ENCODE results near the gene PRRT1. TPM values are rescaled to one million over a fixed set of nuclear protein-coding genes. Genes with fewer than 3 reads are reported as not detected.
"Not testable (repeated sequence)": the region's sequence is repeated elsewhere in the genome, so short reads cannot be mapped to it uniquely, and the experiment has no call there.

The PRRT1 gene
- total and polyA plus RNA-seq, 3 experiments from 2014 or later: 0.35 to 0.72 (median 0.55) TPM

- H3K36me3 ChIP-seq (ENCODE audit: insufficient read depth, low read length): peaks cover 35% of the 10 kb centered on the region
- Mint-ChIP-seq H3K27me3 (peaks cover 0 to 1% of the 10 kb centered on the region in 2 donors), H3K36me3 (peaks cover 12 to 82% (median 20%) of the 10 kb centered on the region in 3 donors), H3K27ac (peak overlapping the region; percentile 84 to 99 (median 96)), H3K4me3 (peak overlapping the region; percentile 49 to 89 (median 71)), H3K9me3 (no peaks in the 10 kb centered on the region), H3K4me1 (peaks cover 37 to 64% (median 39%) of the 10 kb centered on the region in 3 donors)
- peaks cover 36% of the 10 kb centered on the region for H3K4me1 ChIP-seq (ENCODE audit: insufficient read depth, low read length)
- H3K27ac ChIP-seq (ENCODE audit: low read depth, low read length): peak overlapping the region; percentile 38
- DNase-seq: peak in 1 of 5 donors; percentile 43
- ChIA-PET CTCF (no interaction called here), POLR2A (no interaction called here)
- no peaks in the 10 kb centered on the region for H3K27me3 ChIP-seq (ENCODE audit: insufficient read depth, low read length, poor library complexity, severe bottlenecking)
- H3K9me3 ChIP-seq (ENCODE audit: low read length): no peaks in the 10 kb centered on the region
- H3K4me3 ChIP-seq (ENCODE audit: low read length): no peak overlapping the region
These were observed 35.4 kb upstream of the PRRT1 start for GRCh38 chr6:32187009-32187709.

- H3K27me3 Mint-ChIP-seq; H3K9me3 ChIP-seq (ENCODE audit: low read length); H3K27me3 ChIP-seq (ENCODE audit: insufficient read depth, low read length, poor library complexity, severe bottlenecking); H3K4me3 ChIP-seq (ENCODE audit: low read length); CTCF ChIA-PET; H3K9me3 Mint-ChIP-seq: not testable (repeated sequence)
- peak overlapping the region; percentile 84 to 99 (median 96) for H3K27ac Mint-ChIP-seq
- Histone ChIP-seq H3K4me1 (ENCODE audit: insufficient read depth, low read length) (peaks cover 37% of the 10 kb centered on the region), H3K36me3 (ENCODE audit: insufficient read depth, low read length) (peaks cover 33% of the 10 kb centered on the region), H3K27ac (ENCODE audit: low read depth, low read length) (peak overlapping the region; percentile 38)
- peaks cover 9 to 81% (median 20%) of the 10 kb centered on the region in 3 donors for H3K36me3 Mint-ChIP-seq
- H3K4me1 Mint-ChIP-seq: peaks cover 37 to 60% (median 41%) of the 10 kb centered on the region in 3 donors
- POLR2A ChIA-PET: interaction anchor here (0.7 kb wide), 1 partner anchor 682 kb away, joined by 7 read pairs; no protein-coding TSS in a partner anchor
- peak in 1 of 5 donors; percentile 40 for DNase-seq
- H3K4me3 Mint-ChIP-seq: peak overlapping the region; percentile 49 to 89 (median 71)
These were observed 34.6 kb upstream of the PRRT1 start for GRCh38 chr6:32186151-32186840.

GRCh38 chr6:32185681-32186131 lies 34.0 kb upstream of the PRRT1 start:
- Mint-ChIP-seq H3K4me3 (peak overlapping the region in 6 of 7 donors; percentile 13 to 80 (median 45)), H3K4me1 (peaks cover 36 to 59% (median 47%) of the 10 kb centered on the region in 3 donors), H3K36me3 (peaks cover 5 to 82% (median 22%) of the 10 kb centered on the region in 3 donors), H3K27ac (peak overlapping the region; percentile 84 to 99 (median 96))
- POLR2A ChIA-PET: interaction anchor here (0.6 to 1.0 kb wide), 5 partner anchors 10 to 708 kb away, joined by 3 to 7 read pairs (median 6); no protein-coding TSS in a partner anchor
- Histone ChIP-seq H3K4me1 (ENCODE audit: insufficient read depth, low read length) (peaks cover 43% of the 10 kb centered on the region), H3K27ac (ENCODE audit: low read depth, low read length) (peak overlapping the region; percentile 31), H3K36me3 (ENCODE audit: insufficient read depth, low read length) (peaks cover 30% of the 10 kb centered on the region)
- H3K9me3 ChIP-seq (ENCODE audit: low read length); H3K27me3 Mint-ChIP-seq; H3K27me3 ChIP-seq (ENCODE audit: insufficient read depth, low read length, poor library complexity, severe bottlenecking); H3K9me3 Mint-ChIP-seq; H3K4me3 ChIP-seq (ENCODE audit: low read length); CTCF ChIA-PET: not testable (repeated sequence)
- DNase-seq: peak in 4 of 5 donors; percentile 29 to 69 (median 54)

GRCh38 chr6:32184084-32184640 lies 32.4 kb upstream of the PRRT1 start, which contains the start of gene AGER:
Gene AGER (minus strand): TSS chr6:32184253. CDS start chr6:32184222, 31 bp downstream.
- H3K4me3 ChIP-seq (ENCODE audit: low read length): no peak within 1 kb of the TSS
- H3K36me3 ChIP-seq (ENCODE audit: insufficient read depth, low read length): peaks cover 30% of the 10 kb centered on the region
- H3K27me3 ChIP-seq (ENCODE audit: insufficient read depth, low read length, poor library complexity, severe bottlenecking): no peaks in the 10 kb centered on the region
- peak in 1 of 5 donors; percentile 45 for DNase-seq
- peaks cover 9 to 87% (median 29%) of the 10 kb centered on the region in 3 donors for H3K36me3 Mint-ChIP-seq
- POLR2A ChIA-PET: no interaction called here
- peaks cover 55% of the 10 kb centered on the region for H3K4me1 ChIP-seq (ENCODE audit: insufficient read depth, low read length)
- no peaks in the 10 kb centered on the region for H3K9me3 Mint-ChIP-seq
- CTCF ChIA-PET: no interaction called here
- peaks cover 45 to 67% (median 61%) of the 10 kb centered on the region in 3 donors for H3K4me1 Mint-ChIP-seq
- H3K9me3 ChIP-seq (ENCODE audit: low read length): no peaks in the 10 kb centered on the region
- H3K27ac Mint-ChIP-seq: peak within 1 kb of the TSS in 6 of 8 donors; percentile 29 to 98 (median 67)
- peaks cover 0 to 1% of the 10 kb centered on the region in 2 donors for H3K27me3 Mint-ChIP-seq
- peak within 1 kb of the TSS; percentile 12 for H3K27ac ChIP-seq (ENCODE audit: low read depth, low read length)
- H3K4me3 Mint-ChIP-seq: no peak within 1 kb of the TSS

- Mint-ChIP-seq H3K4me3 (no peak overlapping the region), H3K27ac (peak overlapping the region in 3 of 8 donors; percentile 11 to 91 (median 20)), H3K9me3 (no peaks in the 10 kb centered on the region), H3K27me3 (peaks cover 0 to 1% of the 10 kb centered on the region in 2 donors), H3K36me3 (peaks cover 9 to 87% (median 31%) of the 10 kb centered on the region in 3 donors), H3K4me1 (peaks cover 45 to 67% (median 61%) of the 10 kb centered on the region in 3 donors)
- H3K4me3 ChIP-seq (ENCODE audit: low read length): no peak overlapping the region
- peaks cover 30% of the 10 kb centered on the region for H3K36me3 ChIP-seq (ENCODE audit: insufficient read depth, low read length)
- ChIA-PET POLR2A (interaction anchor here (1.1 kb wide), 1 partner anchor 9 kb away, joined by 4 read pairs; the partner anchor contains the start of gene GPSM3), CTCF (interaction anchor here (1.0 kb wide), 1 partner anchor 12 kb away, joined by 4 read pairs; no protein-coding TSS in a partner anchor)
- peaks cover 53% of the 10 kb centered on the region for H3K4me1 ChIP-seq (ENCODE audit: insufficient read depth, low read length)
- no peaks in the 10 kb centered on the region for H3K27me3 ChIP-seq (ENCODE audit: insufficient read depth, low read length, poor library complexity, severe bottlenecking)
- peak in 1 of 5 donors; percentile 33 for DNase-seq
- peak overlapping the region; percentile 12 for H3K27ac ChIP-seq (ENCODE audit: low read depth, low read length)
- no peaks in the 10 kb centered on the region for H3K9me3 ChIP-seq (ENCODE audit: low read length)
These were observed 31.8 kb upstream of the PRRT1 start for GRCh38 chr6:32183483-32184083.

GRCh38 chr6:32183030-32183429 lies 31.3 kb upstream of the PRRT1 start:
- peaks cover 48% of the 10 kb centered on the region for H3K4me1 ChIP-seq (ENCODE audit: insufficient read depth, low read length)
- Mint-ChIP-seq H3K9me3 (no peaks in the 10 kb centered on the region), H3K4me3 (no peak overlapping the region), H3K4me1 (peaks cover 44 to 66% (median 61%) of the 10 kb centered on the region in 3 donors), H3K27me3 (peaks cover 0 to 1% of the 10 kb centered on the region in 2 donors), H3K36me3 (peaks cover 9 to 83% (median 31%) of the 10 kb centered on the region in 3 donors), H3K27ac (peak overlapping the region in 2 of 8 donors; percentile 74 to 91)
- peaks cover 30% of the 10 kb centered on the region for H3K36me3 ChIP-seq (ENCODE audit: insufficient read depth, low read length)
- POLR2A ChIA-PET: interaction anchor here (1.1 kb wide), 1 partner anchor 10 kb away, joined by 4 read pairs; the partner anchor contains the start of gene GPSM3
- no peaks in the 10 kb centered on the region for H3K9me3 ChIP-seq (ENCODE audit: low read length)
- H3K27me3 ChIP-seq (ENCODE audit: insufficient read depth, low read length, poor library complexity, severe bottlenecking): no peaks in the 10 kb centered on the region
- DNase-seq: no peak
- H3K27ac ChIP-seq (ENCODE audit: low read depth, low read length): no peak overlapping the region
- CTCF ChIA-PET: interaction anchor here (1.0 kb wide), 2 partner anchors 8 to 13 kb away, joined by 3 to 4 read pairs; no protein-coding TSS in a partner anchor
- no peak overlapping the region for H3K4me3 ChIP-seq (ENCODE audit: low read length)

GRCh38 chr6:32182555-32182981 lies 30.8 kb upstream of the PRRT1 start:
- Mint-ChIP-seq H3K36me3 (peaks cover 9 to 80% (median 29%) of the 10 kb centered on the region in 3 donors), H3K27ac (peak overlapping the region in 2 of 8 donors; percentile 23 to 74), H3K4me3 (peak overlapping the region in 1 of 7 donors; percentile 42), H3K9me3 (no peaks in the 10 kb centered on the region), H3K27me3 (peaks cover 0 to 1% of the 10 kb centered on the region in 2 donors), H3K4me1 (peaks cover 44 to 64% (median 59%) of the 10 kb centered on the region in 3 donors)
- DNase-seq: peak in 1 of 5 donors; percentile 47
- H3K4me1 ChIP-seq (ENCODE audit: insufficient read depth, low read length): peaks cover 43% of the 10 kb centered on the region
- H3K27me3 ChIP-seq (ENCODE audit: insufficient read depth, low read length, poor library complexity, severe bottlenecking): no peaks in the 10 kb centered on the region
- H3K36me3 ChIP-seq (ENCODE audit: insufficient read depth, low read length): peaks cover 25% of the 10 kb centered on the region
- no peaks in the 10 kb centered on the region for H3K9me3 ChIP-seq (ENCODE audit: low read length)
- POLR2A ChIA-PET: interaction anchor here (1.1 kb wide), 1 partner anchor 10 kb away, joined by 4 read pairs; the partner anchor contains the start of gene GPSM3
- no peak overlapping the region for H3K4me3 ChIP-seq (ENCODE audit: low read length)
- H3K27ac ChIP-seq (ENCODE audit: low read depth, low read length): peak overlapping the region; percentile 20
- CTCF ChIA-PET: interaction anchor here (1.0 to 1.4 kb wide), 3 partner anchors 8 to 13 kb away, joined by 3 to 4 read pairs (median 3); no protein-coding TSS in a partner anchor

Data from CD8-positive, alpha-beta memory T cell (primary cell).